Kidney epithelial cell (primary cell): ENCODE data around the gene PSD2. TPM values are rescaled to one million over a fixed set of nuclear protein-coding genes. Genes with fewer than 3 reads are reported as not detected.

ENCODE experiments used
- DNase-seq: peaks from one replicate; pipeline ENCODE4 v3.0.0-alpha.2; 2010; ENCODE audit warnings: low read depth
- H3K27me3 ChIP-seq: 2 replicates; pipeline ENCODE4 v1.6.0; 2011; ENCODE audit warnings: low read length; ENCODE audit not compliant: control insufficient read depth, insufficient read depth
- H3K36me3 ChIP-seq: 2 replicates; pipeline ENCODE4 v1.5.1; 2011; ENCODE audit warnings: low read length; ENCODE audit not compliant: control insufficient read depth, insufficient read depth
- H3K4me3 ChIP-seq: 2 replicates; pipeline ENCODE4 v1.5.1; 2011; ENCODE audit warnings: low read depth, mild to moderate bottlenecking, control low read depth, low read length
- total RNA-seq: library from RNA; depleted of rRNA; stranded (reverse); fragments of >200 nt; gene quantifications from 2 replicates; pipeline ENCODE4 v1.2.3, GENCODE V29; 2015
- TF ChIP-seq, protein P1 (sequence below): IDR thresholded peaks from 2 replicates; pipeline ENCODE4 v1.5.1; 2011; ENCODE audit warnings: mild to moderate bottlenecking, moderate library complexity, low read length, control low read depth, inconsistent platforms; ENCODE audit not compliant: insufficient read depth, poor library complexity, severe bottlenecking

PSD2 gene
- total RNA-seq, 1 donor from 2014 or later: 0.13 TPM

DNA sequence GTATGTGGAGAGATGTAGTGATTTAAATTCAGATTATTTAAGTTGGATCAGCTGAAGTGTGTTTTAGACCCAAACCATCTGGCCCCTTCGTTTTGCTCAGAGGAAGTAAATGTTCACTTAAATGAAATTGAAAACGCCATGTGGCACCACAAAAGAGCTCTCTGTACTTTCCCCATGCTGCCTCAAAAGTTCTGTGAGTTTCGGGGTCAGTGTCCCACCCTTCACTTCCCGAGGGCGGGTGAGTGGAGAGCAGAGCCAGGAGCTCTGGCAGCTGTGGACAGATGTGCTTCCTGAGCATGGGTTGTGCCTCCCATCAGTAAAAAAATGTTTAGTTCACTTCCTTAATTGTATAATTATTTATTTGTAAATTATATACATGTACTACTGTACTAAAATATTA lies 48.4 kb downstream of the PSD2 start:
- DNase-seq: no peak
- TF ChIP-seq, protein P1, sequence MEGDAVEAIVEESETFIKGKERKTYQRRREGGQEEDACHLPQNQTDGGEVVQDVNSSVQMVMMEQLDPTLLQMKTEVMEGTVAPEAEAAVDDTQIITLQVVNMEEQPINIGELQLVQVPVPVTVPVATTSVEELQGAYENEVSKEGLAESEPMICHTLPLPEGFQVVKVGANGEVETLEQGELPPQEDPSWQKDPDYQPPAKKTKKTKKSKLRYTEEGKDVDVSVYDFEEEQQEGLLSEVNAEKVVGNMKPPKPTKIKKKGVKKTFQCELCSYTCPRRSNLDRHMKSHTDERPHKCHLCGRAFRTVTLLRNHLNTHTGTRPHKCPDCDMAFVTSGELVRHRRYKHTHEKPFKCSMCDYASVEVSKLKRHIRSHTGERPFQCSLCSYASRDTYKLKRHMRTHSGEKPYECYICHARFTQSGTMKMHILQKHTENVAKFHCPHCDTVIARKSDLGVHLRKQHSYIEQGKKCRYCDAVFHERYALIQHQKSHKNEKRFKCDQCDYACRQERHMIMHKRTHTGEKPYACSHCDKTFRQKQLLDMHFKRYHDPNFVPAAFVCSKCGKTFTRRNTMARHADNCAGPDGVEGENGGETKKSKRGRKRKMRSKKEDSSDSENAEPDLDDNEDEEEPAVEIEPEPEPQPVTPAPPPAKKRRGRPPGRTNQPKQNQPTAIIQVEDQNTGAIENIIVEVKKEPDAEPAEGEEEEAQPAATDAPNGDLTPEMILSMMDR: no peak
- H3K36me3 ChIP-seq: no peaks in the 10 kb centered on the region
- peaks cover 31% of the 10 kb centered on the region for H3K27me3 ChIP-seq
- no peak overlapping the region for H3K4me3 ChIP-seq

DNA sequence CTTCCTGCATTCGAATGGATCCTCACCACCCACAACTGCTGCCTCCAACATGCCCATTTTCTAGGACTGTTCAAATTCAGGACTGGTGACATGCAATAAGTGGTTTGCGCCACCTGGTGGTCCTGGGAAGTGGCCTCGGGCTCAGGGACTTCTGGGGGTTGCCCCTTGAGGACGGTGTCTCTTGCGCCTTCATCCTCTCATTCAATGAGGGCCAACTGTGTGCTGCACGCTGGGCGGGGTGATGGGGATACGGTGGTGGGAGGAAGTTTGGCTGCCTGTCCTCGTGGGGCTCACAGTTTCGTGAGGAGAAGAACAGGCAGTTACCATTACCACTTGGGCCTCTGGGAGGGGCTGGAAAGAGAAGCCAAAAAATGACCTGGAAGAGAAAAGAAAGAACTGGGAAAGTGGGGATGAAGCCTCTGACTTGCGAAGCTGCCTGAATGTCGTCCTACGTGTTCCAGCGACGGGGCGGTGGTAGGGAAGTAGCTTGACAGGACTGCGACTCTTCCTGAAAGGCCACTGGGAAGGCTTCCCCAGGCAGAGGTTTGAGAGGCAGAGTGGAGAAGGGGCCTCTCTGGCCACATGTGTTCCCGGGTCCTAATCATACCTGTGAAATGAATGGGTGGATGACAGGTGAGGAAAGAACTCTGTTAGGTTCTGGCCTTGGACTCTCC lies 49.0 kb downstream of the PSD2 start:
- DNase-seq: peak; percentile 35
- H3K36me3 ChIP-seq: no peaks in the 10 kb centered on the region
- TF ChIP-seq, protein P1: peak; percentile 86
- peaks cover 33% of the 10 kb centered on the region for H3K27me3 ChIP-seq
- H3K4me3 ChIP-seq: no peak overlapping the region

DNA sequence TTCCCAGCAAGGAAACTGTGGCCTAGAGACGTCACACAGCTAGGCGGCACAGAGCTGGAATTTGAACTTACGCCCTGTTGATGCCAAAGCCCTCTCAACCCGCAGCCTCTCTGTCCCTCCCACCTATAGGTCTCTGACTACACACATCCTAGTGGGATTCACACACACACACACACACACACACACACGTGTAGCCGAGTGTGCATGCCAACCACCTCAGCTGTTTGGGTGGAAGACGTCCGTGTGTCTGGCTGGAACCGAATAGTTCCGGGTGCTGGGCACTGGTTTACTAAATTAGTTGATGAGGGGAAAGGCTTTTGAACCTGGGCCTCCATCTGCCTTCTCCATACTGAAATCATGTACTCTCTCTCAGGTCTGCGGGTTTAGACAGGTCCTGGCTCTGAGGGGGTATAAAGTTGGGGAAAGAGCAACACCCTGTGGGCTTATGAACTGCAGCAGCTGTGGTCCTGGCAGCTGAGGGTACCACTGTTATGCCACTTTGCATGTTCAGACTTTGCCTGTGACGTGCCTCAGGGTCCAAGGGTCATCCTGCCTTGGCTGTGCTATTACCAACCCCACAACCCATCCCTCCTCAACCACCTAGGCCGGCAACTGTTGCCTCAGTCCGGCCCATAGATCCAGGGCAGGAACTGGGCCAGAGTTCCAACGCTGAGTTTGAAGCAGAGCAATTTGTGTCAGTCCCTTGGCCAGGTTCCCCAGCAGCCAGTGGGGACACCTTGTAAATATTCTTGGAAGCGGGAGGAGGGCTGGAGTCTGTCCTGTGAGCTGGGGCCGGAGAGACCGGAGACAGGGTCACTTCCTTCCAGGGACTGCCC lies 50.5 kb downstream of the PSD2 start:
- Histone ChIP-seq H3K36me3 (no peaks in the 10 kb centered on the region), H3K4me3 (no peak overlapping the region), H3K27me3 (peaks cover 33% of the 10 kb centered on the region)
- no peak for DNase-seq
- TF ChIP-seq, protein P1: no peak

DNA sequence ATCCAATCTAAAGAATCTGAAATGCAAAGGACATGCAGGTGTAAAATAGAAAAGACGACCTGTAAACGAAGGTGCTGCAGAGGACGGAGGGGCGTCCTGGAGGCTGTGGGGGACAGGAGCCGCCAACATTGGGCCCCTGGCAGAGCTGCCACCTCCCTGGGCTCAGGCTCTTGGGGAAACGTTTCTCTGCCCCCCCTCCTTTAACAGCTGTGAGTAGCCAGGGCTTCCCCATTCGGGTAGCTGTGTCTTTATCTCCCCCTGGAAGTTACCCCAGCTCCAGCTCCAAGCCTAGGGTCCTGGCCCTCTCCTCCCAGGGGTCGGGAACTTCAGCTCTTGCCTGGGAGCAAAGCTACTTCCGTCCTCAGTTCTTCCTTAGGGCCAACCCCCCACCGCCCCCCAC lies 51.5 kb downstream of the PSD2 start:
- TF ChIP-seq, protein P1: no peak
- Histone ChIP-seq H3K4me3 (no peak overlapping the region), H3K36me3 (no peaks in the 10 kb centered on the region), H3K27me3 (peaks cover 33% of the 10 kb centered on the region)
- no peak for DNase-seq

DNA sequence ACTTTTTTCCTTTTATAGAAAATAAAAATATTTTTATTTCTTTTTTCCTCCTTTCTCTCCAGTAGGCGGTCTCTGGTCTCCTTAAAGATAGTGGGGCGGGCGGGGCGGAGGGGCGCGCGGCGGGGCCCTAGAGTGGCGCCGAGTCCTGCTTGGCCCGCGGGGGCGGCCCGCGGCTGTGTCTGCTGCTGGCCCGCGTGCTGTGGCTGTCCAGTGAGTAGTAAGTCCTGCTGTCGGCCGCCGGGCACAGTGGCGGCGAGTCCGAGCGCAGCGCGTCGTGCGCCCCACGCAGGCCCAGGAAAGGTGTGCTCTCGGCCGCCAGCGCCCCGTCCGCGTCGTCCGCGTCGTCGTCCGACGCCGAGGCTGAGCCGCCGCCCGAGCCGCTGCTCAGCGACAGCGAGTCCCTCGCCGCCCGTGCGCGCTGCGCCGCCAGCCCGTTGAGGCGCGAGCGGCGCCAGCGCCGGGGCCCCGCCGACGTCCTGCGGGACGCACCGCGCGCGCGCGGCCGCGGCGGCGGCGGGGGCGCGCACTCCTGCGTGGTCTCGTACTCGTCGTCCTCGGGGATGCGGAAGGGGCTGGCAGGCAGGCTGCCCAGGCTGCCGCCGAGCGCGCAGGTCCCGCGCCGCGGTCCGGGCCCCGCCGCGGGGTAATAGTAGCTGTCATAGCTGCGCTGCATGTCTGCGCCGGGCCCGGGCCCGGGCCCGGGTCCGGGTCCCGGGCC lies 52.3 kb downstream of the PSD2 start:
- peak overlapping the region; percentile 36 for H3K4me3 ChIP-seq
- H3K27me3 ChIP-seq: peaks cover 30% of the 10 kb centered on the region
- no peak for DNase-seq
- H3K36me3 ChIP-seq: no peaks in the 10 kb centered on the region
- TF ChIP-seq, protein P1: no peak
